GM23338 (cell line): Measurements from ENCODE around the gene C1orf174. TPM values are rescaled to one million over a fixed set of nuclear protein-coding genes. Genes with fewer than 3 reads are reported as not detected.

Experiments
- ATAC-seq: fragments of 200-7000 bp; cut with Tn5 transposase; 3 replicates; pipeline ENCODE4 v1.9.1; 2020
- DNase-seq: peaks from one replicate; pipeline ENCODE4 v3.0.0-alpha.2; 2015; ENCODE audit warnings: low spot score
- H2AFZ ChIP-seq: fragments of 200-600 bp; sonication (generic); 2 replicates; pipeline ENCODE4 v1.8.0; 2016; ENCODE audit warnings: antibody characterized with exemption, mild to moderate bottlenecking, moderate library complexity
- H3F3A ChIP-seq: fragments of 200-600 bp; sonication (generic); replicated peaks from 2 replicates; pipeline ENCODE4 v1.8.0; 2017; ENCODE audit warnings: antibody characterized with exemption, mixed run types, low read depth
- H3K27ac ChIP-seq: fragments of 200-600 bp; sonication (generic); 2 replicates; pipeline ENCODE4 v1.6.1; 2016; ENCODE audit warnings: low read depth
- H3K27me3 ChIP-seq: fragments of 200-600 bp; sonication (generic); 2 replicates; pipeline ENCODE4 v1.8.0; 2016; ENCODE audit warnings: mild to moderate bottlenecking, mixed run types, moderate library complexity; ENCODE audit not compliant: insufficient read depth
- H3K36me3 ChIP-seq: fragments of 200-600 bp; sonication (generic); 2 replicates; pipeline ENCODE4 v1.8.0; 2016; ENCODE audit warnings: mild to moderate bottlenecking; ENCODE audit not compliant: insufficient read depth
- H3K4me1 ChIP-seq: fragments of 200-600 bp; sonication (generic); 2 replicates; pipeline ENCODE4 v1.8.0; 2016; ENCODE audit warnings: mild to moderate bottlenecking, moderate library complexity; ENCODE audit not compliant: insufficient read depth
- H3K4me2 ChIP-seq: fragments of 200-600 bp; sonication (generic); 2 replicates; pipeline ENCODE4 v1.7.1; 2017; ENCODE audit warnings: mixed run types
- H3K4me3 ChIP-seq: fragments of 200-600 bp; sonication (generic); 2 replicates; pipeline ENCODE4 v1.6.1; 2016; ENCODE audit warnings: mixed run types
- H3K79me2 ChIP-seq: fragments of 200-600 bp; sonication (generic); replicated peaks from 2 replicates; pipeline ENCODE4 v1.8.0; 2017; ENCODE audit warnings: mild to moderate bottlenecking; ENCODE audit not compliant: insufficient read depth
- H3K9me2 ChIP-seq: fragments of 200-600 bp; sonication (generic); 2 replicates; pipeline ENCODE4 v1.8.0; 2017; ENCODE audit not compliant: insufficient read depth
- H4K20me1 ChIP-seq: fragments of 200-600 bp; sonication (generic); replicated peaks from 2 replicates; pipeline ENCODE4 v1.8.0; 2017; ENCODE audit warnings: mild to moderate bottlenecking; ENCODE audit not compliant: insufficient read depth
- H3K27ac Mint-ChIP-seq: 2 replicates; pipeline ENCODE4 v1.8.0; 2020; ENCODE audit warnings: inconsistent platforms, mild to moderate bottlenecking, moderate library complexity, mixed read lengths
- H3K27me3 Mint-ChIP-seq: 3 replicates; pipeline ENCODE4 v1.8.0; 2022; ENCODE audit warnings: low read depth, mild to moderate bottlenecking, moderate library complexity, mixed read lengths, inconsistent platforms; ENCODE audit not compliant: insufficient read depth, poor library complexity
- H3K36me3 Mint-ChIP-seq: 3 replicates; pipeline ENCODE4 v1.8.0; 2021; ENCODE audit warnings: low read depth, mild to moderate bottlenecking, inconsistent platforms, moderate library complexity, mixed read lengths
- H3K4me1 Mint-ChIP-seq: 3 replicates; pipeline ENCODE4 v1.8.0; 2020; ENCODE audit warnings: mild to moderate bottlenecking, inconsistent platforms, mixed read lengths
- H3K4me3 Mint-ChIP-seq: 3 replicates; pipeline ENCODE4 v1.8.0; 2021; ENCODE audit warnings: moderate library complexity, mild to moderate bottlenecking, inconsistent platforms, mixed read lengths
- H3K9me3 Mint-ChIP-seq: 3 replicates; pipeline ENCODE4 v1.8.0; 2020; ENCODE audit warnings: moderate library complexity, mild to moderate bottlenecking, inconsistent platforms, mixed read lengths
- CREB1 ChIP-seq: fragments of 250-450 bp; sonication (Bioruptor Pico); IDR thresholded peaks from 2 replicates; pipeline ENCODE4 v1.5.0; 2020; ENCODE audit warnings: low read depth, mild to moderate bottlenecking, moderate library complexity
- CTCF ChIP-seq, 2 experiments: fragments of 200-600 bp in 1 of 2; sonication (generic) in 1 of 2; conservative IDR thresholded peaks; 2 replicates each; pipeline versions ENCODE4 v1.5.1 to v1.6.1; 2016 to 2017; ENCODE audit warnings: antibody characterized with exemption in 2 of 2, low read depth in 2 of 2, mild to moderate bottlenecking in 2 of 2, moderate library complexity in 1 of 2
- ETS1 ChIP-seq: IDR thresholded peaks from 2 replicates; pipeline ENCODE4 v1.6.1; 2016; ENCODE audit warnings: antibody characterized with exemption
- EZH2 ChIP-seq: fragments of 200-600 bp; sonication (generic); IDR thresholded peaks from one replicate; pipeline ENCODE4 v1.8.0; 2017; ENCODE audit warnings: antibody characterized with exemption, mild to moderate bottlenecking, low read depth; ENCODE audit not compliant: unreplicated experiment
- EZH2phosphoT487 ChIP-seq: fragments of 200-600 bp; sonication (generic); IDR thresholded peaks from one replicate; pipeline ENCODE4 v1.8.1; 2018; ENCODE audit warnings: antibody characterized with exemption; ENCODE audit not compliant: unreplicated experiment
- JUNB ChIP-seq: IDR thresholded peaks from one replicate; pipeline ENCODE4 v1.6.1; 2016; ENCODE audit warnings: antibody characterized with exemption; ENCODE audit not compliant: unreplicated experiment
- NANOG ChIP-seq: IDR thresholded peaks from 2 replicates; pipeline ENCODE4 v1.6.1; 2016; ENCODE audit warnings: antibody characterized with exemption, borderline replicate concordance
- POLR2AphosphoS5 ChIP-seq: IDR thresholded peaks from 2 replicates; pipeline ENCODE4 v1.6.1; 2016; ENCODE audit warnings: antibody characterized with exemption, low read depth
- REST ChIP-seq: IDR thresholded peaks from one replicate; pipeline ENCODE4 v1.6.1; 2018; ENCODE audit warnings: antibody characterized with exemption; ENCODE audit not compliant: unreplicated experiment
- STAT1 ChIP-seq: IDR thresholded peaks from one replicate; pipeline ENCODE4 v1.6.1; 2016; ENCODE audit warnings: antibody characterized with exemption; ENCODE audit not compliant: unreplicated experiment
- ZNF114 ChIP-seq: fragments of 250-450 bp; sonication (Bioruptor Pico); IDR thresholded peaks from 2 replicates; pipeline ENCODE4 v1.5.0; 2020; ENCODE audit warnings: mild to moderate bottlenecking, moderate library complexity
- ZNF331 ChIP-seq: fragments of 250-450 bp; sonication (Bioruptor Pico); IDR thresholded peaks from 2 replicates; pipeline ENCODE4 v1.5.0; 2020; ENCODE audit warnings: low read depth, mild to moderate bottlenecking, moderate library complexity
- polyA plus RNA-seq: library from polyadenylated mRNA; unstranded; fragments of >200 nt; fragmentation: Nextera tagmentation; extraction: Ambion mirVana; gene quantifications from 2 replicates; pipeline ENCODE4 v1.2.1, GENCODE V29; 2016
- total RNA-seq: library from RNA; depleted of rRNA; stranded (reverse); fragments of >200 nt; shearing (Covaris generic); gene quantifications from 2 replicates; pipeline ENCODE4 v1.2.3, GENCODE V29; 2014
- TF ChIP-seq, protein P1 (sequence below): fragments of 250-450 bp; sonication (Bioruptor Pico); IDR thresholded peaks from 2 replicates; pipeline ENCODE4 v1.5.0; 2020; ENCODE audit warnings: mild to moderate bottlenecking, moderate library complexity

The C1orf174 gene
- total and polyA plus RNA-seq, 2 experiments from 2014 or later, result 28.5 to 28.7 TPM

- no peak overlapping the region for H3K27ac Mint-ChIP-seq
- 0 out of 3 replicates have a peak, but pooled peaks cover 2% of the 10 kb centered on the region for H3K4me1 Mint-ChIP-seq
Observed at GRCh38 chr1:3939242-3940080, 39.4 kb upstream of the C1orf174 start.

More at GRCh38 chr1:3939242-3940080, 39.4 kb upstream of the C1orf174 start:
- Mint-ChIP-seq H3K36me3 (peaks cover 27% of the 10 kb centered on the region), H3K27me3 (peaks cover 2% of the 10 kb centered on the region), H3K4me3 (no peak overlapping the region), H3K9me3 (peaks cover 87% of the 10 kb centered on the region)
- DNase-seq, result no peak
- H4K20me1 ChIP-seq, result no peaks in the 10 kb centered on the region
- no peaks in the 10 kb centered on the region for H3K27me3 ChIP-seq
- H3K9me2 ChIP-seq, result no peaks in the 10 kb centered on the region
- H3K4me2 ChIP-seq, result no peak overlapping the region
- ATAC-seq, result no peak
- no peaks in the 10 kb centered on the region for H3K79me2 ChIP-seq
- no peaks in the 10 kb centered on the region for H3K4me1 ChIP-seq
- H3K4me3 ChIP-seq, result no peak overlapping the region
- no peaks in the 10 kb centered on the region for H3F3A ChIP-seq
- TF ChIP-seq POLR2AphosphoS5 (no peak), JUNB (no peak), CREB1 (CRISPR knock-in tag) (no peak), NANOG (no peak), EZH2phosphoT487 (no peak), ZNF331 (CRISPR knock-in tag) (no peak), CTCF (conservative IDR thresholded peaks at IDR 0.05; ENCODE audit: low read depth in 2 of 2) (no peak), REST (no peak), ZNF114 (CRISPR knock-in tag) (no peak), EZH2 (no peak), ETS1 (no peak), STAT1 (no peak)
- TF ChIP-seq, protein P1, sequence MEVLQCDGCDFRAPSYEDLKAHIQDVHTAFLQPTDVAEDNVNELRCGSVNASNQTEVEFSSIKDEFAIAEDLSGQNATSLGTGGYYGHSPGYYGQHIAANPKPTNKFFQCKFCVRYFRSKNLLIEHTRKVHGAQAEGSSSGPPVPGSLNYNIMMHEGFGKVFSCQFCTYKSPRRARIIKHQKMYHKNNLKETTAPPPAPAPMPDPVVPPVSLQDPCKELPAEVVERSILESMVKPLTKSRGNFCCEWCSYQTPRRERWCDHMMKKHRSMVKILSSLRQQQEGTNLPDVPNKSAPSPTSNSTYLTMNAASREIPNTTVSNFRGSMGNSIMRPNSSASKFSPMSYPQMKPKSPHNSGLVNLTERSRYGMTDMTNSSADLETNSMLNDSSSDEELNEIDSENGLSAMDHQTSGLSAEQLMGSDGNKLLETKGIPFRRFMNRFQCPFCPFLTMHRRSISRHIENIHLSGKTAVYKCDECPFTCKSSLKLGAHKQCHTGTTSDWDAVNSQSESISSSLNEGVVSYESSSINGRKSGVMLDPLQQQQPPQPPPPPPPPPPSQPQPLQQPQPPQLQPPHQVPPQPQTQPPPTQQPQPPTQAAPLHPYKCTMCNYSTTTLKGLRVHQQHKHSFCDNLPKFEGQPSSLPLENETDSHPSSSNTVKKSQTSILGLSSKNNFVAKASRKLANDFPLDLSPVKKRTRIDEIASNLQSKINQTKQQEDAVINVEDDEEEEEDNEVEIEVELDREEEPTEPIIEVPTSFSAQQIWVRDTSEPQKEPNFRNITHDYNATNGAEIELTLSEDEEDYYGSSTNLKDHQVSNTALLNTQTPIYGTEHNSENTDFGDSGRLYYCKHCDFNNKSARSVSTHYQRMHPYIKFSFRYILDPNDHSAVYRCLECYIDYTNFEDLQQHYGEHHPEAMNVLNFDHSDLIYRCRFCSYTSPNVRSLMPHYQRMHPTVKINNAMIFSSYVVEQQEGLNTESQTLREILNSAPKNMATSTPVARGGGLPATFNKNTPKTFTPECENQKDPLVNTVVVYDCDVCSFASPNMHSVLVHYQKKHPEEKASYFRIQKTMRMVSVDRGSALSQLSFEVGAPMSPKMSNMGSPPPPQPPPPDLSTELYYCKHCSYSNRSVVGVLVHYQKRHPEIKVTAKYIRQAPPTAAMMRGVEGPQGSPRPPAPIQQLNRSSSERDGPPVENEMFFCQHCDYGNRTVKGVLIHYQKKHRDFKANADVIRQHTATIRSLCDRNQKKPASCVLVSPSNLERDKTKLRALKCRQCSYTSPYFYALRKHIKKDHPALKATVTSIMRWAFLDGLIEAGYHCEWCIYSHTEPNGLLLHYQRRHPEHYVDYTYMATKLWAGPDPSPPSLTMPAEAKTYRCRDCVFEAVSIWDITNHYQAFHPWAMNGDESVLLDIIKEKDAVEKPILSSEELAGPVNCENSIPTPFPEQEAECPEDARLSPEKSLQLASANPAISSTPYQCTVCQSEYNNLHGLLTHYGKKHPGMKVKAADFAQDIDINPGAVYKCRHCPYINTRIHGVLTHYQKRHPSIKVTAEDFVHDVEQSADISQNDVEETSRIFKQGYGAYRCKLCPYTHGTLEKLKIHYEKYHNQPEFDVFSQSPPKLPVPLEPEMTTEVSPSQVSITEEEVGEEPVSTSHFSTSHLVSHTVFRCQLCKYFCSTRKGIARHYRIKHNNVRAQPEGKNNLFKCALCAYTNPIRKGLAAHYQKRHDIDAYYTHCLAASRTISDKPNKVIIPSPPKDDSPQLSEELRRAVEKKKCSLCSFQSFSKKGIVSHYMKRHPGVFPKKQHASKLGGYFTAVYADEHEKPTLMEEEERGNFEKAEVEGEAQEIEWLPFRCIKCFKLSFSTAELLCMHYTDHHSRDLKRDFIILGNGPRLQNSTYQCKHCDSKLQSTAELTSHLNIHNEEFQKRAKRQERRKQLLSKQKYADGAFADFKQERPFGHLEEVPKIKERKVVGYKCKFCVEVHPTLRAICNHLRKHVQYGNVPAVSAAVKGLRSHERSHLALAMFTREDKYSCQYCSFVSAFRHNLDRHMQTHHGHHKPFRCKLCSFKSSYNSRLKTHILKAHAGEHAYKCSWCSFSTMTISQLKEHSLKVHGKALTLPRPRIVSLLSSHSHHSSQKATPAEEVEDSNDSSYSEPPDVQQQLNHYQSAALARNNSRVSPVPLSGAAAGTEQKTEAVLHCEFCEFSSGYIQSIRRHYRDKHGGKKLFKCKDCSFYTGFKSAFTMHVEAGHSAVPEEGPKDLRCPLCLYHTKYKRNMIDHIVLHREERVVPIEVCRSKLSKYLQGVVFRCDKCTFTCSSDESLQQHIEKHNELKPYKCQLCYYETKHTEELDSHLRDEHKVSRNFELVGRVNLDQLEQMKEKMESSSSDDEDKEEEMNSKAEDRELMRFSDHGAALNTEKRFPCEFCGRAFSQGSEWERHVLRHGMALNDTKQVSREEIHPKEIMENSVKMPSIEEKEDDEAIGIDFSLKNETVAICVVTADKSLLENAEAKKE (CRISPR knock-in tag), result no peak
- H3K27ac ChIP-seq, result no peak overlapping the region
- no peaks in the 10 kb centered on the region for H3K36me3 ChIP-seq
- no peak overlapping the region for H2AFZ ChIP-seq
